Spleen (tissue), 7 donors: ENCODE data around the gene EBLN2.

ENCODE experiments used
- POLR2A ChIP-seq, 3 donors: fragments of 450-650 bp; IDR thresholded peaks; one replicate each; pipeline ENCODE4 v1.5.1; 2017; ENCODE audit warnings: antibody characterized with exemption in 3 of 3, mild to moderate bottlenecking in 1 of 3
- POLR2AphosphoS5 ChIP-seq, 3 donors: sonication (generic); formaldehyde crosslinking; IDR thresholded peaks; one replicate each; pipeline ENCODE4 v1.5.1; 2017; ENCODE audit warnings: antibody characterized with exemption in 3 of 3
- TF ChIP-seq, protein P1 (sequence below), 11 experiments: fragments of 200-600 bp in 7 of 11; fragments of 450-650 bp in 4 of 11; sonication (generic) in 4 of 11; IDR thresholded peaks in 8 of 11; conservative IDR thresholded peaks in 3 of 11; 1 replicate in 7 of 11; 2 replicates in 4 of 11; pipeline versions ENCODE4 v1.4.0 to v1.8.0; 2016 to 2021; ENCODE audit warnings: antibody characterized with exemption in 11 of 11, inconsistent platforms in 4 of 11, mild to moderate bottlenecking in 1 of 11
- donor health status: DM: no; HTN: no; CAD: no; lungs with moderate emphysema.
- donor health status: DM: no; HTN: no; CAD: no.
- donor health status: DM: no; HTN: no; CAD: no.

GRCh38 chr3:73028803-73029202, 32.7 kb upstream of the EBLN2 start:
- TF ChIP-seq, protein P1, sequence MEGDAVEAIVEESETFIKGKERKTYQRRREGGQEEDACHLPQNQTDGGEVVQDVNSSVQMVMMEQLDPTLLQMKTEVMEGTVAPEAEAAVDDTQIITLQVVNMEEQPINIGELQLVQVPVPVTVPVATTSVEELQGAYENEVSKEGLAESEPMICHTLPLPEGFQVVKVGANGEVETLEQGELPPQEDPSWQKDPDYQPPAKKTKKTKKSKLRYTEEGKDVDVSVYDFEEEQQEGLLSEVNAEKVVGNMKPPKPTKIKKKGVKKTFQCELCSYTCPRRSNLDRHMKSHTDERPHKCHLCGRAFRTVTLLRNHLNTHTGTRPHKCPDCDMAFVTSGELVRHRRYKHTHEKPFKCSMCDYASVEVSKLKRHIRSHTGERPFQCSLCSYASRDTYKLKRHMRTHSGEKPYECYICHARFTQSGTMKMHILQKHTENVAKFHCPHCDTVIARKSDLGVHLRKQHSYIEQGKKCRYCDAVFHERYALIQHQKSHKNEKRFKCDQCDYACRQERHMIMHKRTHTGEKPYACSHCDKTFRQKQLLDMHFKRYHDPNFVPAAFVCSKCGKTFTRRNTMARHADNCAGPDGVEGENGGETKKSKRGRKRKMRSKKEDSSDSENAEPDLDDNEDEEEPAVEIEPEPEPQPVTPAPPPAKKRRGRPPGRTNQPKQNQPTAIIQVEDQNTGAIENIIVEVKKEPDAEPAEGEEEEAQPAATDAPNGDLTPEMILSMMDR (IDR thresholded peaks at IDR 0.05 in 8 of 11, conservative IDR thresholded peaks at IDR 0.05 in 3 of 11) = no peak
- no peak for TF ChIP-seq POLR2A (IDR thresholded peaks at IDR 0.05)
- TF ChIP-seq POLR2AphosphoS5 (IDR thresholded peaks at IDR 0.05) = no peak
